Esophagus squamous epithelium (tissue), 4 donors: ENCODE measurements around the gene PANX2.

Experiments
- POLR2A ChIP-seq, 4 donors: fragments of 450-650 bp; IDR thresholded peaks; one replicate each; pipeline ENCODE4 v1.6.1; 2017; ENCODE audit warnings: antibody characterized with exemption in 4 of 4, mild to moderate bottlenecking in 4 of 4, moderate library complexity in 3 of 4
- TF ChIP-seq, protein P1 (sequence below), 6 experiments: fragments of 450-650 bp in 4 of 6; fragments of 200-600 bp in 2 of 6; sonication (generic) in 2 of 6; IDR thresholded peaks; one replicate each; pipeline ENCODE4 v1.5.1; 2016 to 2019; ENCODE audit warnings: antibody characterized with exemption in 6 of 6, mild to moderate bottlenecking in 4 of 6, moderate library complexity in 4 of 6

DNA sequence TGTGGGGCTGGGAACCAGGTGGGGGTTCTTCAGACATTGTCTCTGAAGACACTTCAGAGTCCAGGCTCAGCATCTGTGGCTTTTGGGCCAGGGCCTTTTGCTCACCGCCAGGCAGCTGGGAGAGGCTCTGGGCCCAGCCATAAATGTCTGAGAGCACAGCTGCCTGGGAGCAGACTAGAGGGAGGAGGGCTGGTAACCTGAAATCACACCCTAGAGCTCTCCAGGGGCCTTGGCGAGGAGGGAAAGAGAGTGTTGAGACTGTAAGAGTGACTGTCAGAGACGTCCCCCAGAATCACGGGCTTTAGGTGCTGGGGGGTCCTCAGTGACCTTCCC, 19.3 kb downstream of the PANX2 start:
- TF ChIP-seq POLR2A (IDR thresholded peaks at IDR 0.05): peak in 1 of 4 donors; percentile 20
- TF ChIP-seq, protein P1, sequence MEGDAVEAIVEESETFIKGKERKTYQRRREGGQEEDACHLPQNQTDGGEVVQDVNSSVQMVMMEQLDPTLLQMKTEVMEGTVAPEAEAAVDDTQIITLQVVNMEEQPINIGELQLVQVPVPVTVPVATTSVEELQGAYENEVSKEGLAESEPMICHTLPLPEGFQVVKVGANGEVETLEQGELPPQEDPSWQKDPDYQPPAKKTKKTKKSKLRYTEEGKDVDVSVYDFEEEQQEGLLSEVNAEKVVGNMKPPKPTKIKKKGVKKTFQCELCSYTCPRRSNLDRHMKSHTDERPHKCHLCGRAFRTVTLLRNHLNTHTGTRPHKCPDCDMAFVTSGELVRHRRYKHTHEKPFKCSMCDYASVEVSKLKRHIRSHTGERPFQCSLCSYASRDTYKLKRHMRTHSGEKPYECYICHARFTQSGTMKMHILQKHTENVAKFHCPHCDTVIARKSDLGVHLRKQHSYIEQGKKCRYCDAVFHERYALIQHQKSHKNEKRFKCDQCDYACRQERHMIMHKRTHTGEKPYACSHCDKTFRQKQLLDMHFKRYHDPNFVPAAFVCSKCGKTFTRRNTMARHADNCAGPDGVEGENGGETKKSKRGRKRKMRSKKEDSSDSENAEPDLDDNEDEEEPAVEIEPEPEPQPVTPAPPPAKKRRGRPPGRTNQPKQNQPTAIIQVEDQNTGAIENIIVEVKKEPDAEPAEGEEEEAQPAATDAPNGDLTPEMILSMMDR (IDR thresholded peaks at IDR 0.05): no peak
